HG03097 (cell line): ENCODE results near the gene RNF220.

Source experiments
- ATAC-seq: cut with Tn5 transposase; IDR thresholded peaks from one replicate; pipeline ENCODE4 v1.9.1; 2021; ENCODE audit not compliant: unreplicated experiment, low FRiP score

Gene RNF220

DNA sequence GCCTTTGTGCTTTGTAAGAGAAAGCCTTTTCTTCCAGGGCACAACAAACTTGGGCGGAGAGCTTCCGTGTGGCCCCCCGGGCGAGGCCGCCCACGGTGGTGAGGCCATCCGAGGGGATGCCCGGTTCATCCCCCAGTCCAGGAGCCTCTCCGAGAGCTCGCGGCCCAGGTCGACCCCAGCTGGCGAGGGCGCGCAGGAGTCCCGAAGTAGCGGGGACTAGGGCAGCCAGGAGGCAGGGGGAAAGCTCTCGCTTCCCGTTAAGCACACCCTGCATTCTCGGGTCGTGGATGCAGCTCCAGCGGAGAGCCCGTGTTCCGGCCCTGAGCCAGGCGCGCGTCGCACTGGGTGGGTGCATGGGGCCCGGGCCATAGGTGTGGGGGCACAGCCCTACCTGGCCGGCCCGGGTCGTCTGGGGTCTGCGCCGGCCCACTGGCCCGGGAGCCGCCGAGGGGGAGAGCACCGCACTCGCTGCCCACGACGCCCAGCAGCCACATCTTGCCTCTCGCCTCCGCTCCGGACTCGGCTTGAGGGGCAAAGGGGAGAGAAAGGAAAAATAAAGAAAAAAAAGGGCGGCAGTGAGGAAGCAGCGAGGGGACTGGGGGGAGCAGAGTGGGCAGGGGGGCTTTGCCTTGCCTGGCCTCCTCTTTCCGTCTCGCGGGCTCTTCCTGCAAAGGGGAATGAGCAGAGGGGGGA lies 1.8 kb downstream of the RNF220 start:
- ATAC-seq = no peak

DNA sequence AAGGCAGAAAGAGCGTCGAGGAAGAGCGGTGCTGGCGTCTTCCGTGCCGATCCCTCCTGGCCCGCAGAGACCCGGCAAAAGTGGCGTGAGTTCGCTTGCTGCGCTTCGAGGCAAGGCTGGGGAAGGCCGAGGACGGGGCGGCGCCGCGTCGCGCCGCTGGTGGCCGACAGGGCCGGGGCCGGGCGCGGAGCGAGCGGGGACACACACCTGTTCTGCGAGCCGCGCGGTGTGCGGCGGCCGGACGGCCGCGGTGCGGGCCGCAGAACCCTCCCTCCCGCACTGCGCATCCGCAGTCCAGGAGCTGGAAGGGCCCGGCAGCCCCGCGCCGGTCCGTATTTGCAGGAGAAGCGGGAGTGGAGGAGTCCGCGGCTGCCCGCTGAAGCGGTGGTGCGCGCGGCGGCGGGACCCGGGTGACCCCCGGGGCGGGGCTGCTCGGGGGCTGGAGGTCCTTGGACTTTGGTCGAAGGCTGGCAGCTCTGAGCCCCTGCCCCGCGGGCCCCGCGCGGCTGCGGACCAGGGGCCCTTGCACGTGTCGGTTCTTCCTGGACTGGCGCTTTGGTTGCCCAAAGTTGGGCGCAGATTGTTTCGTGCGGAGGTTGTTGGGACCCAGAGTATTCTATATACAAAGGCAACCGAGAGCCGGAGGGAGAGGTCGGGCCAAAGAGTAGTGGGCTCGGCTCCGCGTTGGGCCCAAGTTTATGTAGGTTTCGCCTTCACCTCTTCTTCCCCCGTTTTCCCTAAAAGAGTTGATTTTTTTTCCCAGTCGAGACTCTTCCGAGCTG lies 2.6 kb downstream of the RNF220 start:
- ATAC-seq = no peak

DNA sequence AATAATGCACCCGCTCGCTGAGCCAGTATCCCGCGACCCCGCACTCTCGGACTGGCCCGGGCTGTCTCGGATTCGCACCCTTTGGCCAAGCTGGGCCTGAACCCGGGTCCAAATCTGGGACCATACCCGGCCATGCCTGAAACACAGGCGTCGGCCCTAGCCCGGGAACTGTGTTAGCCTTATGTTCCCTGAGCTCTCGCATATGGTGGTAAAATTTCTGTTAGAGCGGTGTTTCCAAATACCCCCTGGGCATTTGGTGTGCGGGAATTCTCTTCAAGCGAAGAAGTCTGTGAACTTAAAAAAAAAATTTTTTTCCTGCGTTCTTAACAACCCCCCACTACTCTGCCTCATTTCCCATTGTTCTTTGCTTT lies 3.1 kb downstream of the RNF220 start:
- no peak for ATAC-seq

DNA sequence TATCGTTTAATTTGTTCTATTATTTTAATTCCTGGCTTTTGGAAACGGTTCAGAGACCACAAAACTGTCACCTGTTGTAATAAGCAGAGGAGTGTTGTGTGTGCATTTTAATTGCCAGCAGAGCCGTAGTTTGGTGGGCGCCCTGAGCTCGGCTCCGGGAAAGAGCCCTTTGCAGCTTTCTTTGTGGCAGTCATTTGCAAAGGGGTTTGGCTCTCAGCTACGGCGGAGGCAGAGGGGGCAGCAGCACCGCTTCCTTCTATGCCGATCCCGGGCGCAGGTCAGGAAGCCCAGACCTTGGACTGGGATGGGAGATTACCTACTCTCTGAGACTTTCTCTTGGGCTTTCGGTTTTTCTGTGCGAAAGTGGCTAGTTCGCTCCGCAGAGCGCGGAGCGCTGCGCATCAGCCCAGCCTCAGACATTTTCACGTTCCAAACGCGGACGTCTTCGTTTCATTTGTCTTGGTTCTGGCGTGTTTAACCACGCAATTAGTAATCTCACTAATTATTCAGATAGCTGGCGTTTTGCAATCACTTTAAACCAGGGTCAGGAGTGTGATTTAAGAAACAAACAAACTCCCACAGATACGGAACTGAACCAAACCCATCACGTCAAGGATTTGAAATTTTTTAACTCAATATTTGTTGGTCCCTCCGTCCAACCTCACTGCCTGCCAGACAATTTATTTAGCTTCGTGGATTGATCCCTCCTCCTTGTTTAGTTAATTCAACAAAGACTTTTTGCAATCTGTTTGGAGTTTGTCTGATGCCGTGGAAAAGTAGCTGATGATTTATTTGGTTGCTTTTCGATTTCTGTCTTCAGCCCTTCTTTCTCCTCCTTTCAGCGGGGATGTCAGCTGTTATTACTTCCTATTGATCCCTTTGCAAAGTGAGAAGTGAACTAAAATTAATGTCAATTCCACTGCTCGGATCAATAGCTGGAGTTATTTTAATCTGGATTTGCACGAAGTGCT lies 3.9 kb downstream of the RNF220 start:
- no peak for ATAC-seq

DNA sequence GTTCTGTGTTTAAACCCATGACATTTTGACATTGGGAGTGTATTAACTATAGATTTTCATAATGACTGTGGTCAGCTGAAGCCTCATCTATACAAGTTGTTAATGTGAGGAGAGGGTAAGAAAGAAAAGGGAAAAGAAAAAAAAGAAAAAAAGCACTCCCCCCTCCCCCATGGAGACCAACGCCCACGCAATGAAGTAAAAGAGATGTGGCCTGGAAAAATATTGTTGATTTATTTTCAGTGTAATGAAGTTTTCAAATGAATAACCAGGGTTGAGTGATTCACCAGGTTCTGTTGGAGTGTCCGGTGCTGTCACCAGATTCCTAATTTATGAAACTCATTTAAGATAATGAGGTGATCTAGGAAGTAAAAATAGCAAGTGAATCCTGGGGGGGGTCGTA lies 4.7 kb downstream of the RNF220 start:
- no peak for ATAC-seq

DNA sequence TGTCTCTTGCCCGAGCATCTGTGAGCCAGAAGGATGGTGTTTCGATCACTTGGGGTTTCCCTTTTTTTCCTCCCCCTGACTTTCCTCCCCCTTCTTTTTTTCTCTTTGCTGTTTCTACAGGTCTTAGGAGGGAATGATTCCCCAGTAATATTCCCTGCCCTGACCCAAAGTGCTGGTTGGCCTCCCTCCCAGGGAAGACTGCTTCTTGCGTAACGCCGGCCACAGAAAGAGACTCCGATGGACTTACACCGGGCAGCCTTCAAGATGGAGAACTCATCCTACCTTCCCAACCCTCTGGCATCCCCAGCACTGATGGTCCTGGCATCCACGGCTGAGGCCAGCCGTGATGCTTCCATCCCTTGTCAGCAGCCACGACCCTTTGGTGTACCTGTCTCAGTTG lies 6.8 kb downstream of the RNF220 start:
- no peak for ATAC-seq

DNA sequence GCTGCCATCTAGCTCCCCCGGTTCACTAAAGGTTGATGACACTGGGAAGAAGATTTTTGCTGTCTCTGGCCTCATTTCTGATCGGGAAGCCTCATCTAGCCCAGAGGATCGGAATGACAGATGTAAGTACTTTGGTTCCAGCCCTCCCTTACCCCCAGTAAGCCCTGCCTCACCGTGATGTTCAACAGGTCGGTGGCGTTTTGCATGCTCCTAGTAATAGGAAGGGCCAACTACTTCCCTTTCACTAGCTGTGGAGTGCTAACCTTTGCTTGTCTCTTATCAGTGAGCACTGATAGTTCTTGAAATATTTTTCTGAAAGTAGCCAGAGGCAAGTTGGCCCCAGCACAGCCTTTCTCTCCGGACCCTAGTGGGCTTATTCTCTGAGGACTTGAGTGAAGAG lies 7.5 kb downstream of the RNF220 start:
- no peak for ATAC-seq

DNA sequence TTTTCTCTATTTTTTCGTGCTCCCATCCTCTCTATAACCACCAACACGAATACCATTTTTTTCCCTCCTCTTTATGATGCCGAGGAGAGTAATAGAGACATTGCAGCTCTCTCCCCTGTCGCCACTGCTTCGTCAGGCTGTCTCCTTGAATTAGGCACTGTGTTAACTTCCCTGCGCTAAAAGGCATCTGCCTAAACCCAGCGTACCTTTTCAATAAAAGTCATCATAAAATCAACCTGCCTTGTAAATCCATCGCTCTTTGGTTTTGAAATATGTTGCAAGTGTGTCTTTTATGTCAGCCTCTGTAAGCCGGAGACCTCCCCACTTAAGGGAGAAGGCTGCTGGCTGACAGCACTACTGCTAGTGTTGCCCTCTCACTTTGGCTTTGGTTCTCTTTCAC lies 8.7 kb downstream of the RNF220 start:
- no peak for ATAC-seq

DNA sequence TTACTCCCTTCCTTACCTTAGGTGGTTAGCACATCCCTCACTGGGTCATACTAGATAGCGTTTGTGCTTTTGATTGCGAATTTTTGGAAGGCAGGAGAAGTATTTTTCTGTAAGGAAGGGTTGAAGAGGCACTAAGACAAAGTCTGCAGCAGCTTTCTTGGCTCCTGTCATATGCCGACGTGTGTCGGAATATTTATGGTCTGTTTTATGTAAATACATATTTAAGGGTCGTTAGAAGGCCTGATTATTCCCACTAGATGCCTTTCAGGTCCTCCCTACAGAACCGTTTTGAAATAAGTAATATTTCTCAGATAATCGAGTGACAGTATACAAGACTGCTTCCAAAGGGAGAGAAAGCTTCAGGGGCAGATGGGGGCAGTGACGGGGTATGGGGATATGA lies 10.0 kb downstream of the RNF220 start:
- no peak for ATAC-seq

DNA sequence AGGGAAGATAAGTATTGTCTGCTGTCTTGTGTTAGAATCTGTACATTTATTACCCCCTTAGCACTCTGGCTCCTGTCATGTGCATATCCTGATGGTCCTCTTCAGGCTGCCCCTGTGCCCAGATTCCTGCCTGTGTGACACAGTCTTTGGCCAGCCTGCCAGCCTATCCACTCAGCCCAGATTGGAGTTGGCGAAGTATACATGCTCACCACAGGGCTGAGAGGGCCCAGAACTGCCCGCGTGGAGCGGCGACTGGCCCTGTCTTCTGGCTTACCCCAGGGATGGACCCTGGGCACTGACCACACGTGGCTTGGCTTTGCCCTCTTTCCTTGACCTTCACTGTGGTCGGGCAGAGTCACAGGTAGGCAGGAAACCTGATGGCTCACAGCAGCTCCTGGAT lies 11.4 kb downstream of the RNF220 start:
- ATAC-seq = no peak

DNA sequence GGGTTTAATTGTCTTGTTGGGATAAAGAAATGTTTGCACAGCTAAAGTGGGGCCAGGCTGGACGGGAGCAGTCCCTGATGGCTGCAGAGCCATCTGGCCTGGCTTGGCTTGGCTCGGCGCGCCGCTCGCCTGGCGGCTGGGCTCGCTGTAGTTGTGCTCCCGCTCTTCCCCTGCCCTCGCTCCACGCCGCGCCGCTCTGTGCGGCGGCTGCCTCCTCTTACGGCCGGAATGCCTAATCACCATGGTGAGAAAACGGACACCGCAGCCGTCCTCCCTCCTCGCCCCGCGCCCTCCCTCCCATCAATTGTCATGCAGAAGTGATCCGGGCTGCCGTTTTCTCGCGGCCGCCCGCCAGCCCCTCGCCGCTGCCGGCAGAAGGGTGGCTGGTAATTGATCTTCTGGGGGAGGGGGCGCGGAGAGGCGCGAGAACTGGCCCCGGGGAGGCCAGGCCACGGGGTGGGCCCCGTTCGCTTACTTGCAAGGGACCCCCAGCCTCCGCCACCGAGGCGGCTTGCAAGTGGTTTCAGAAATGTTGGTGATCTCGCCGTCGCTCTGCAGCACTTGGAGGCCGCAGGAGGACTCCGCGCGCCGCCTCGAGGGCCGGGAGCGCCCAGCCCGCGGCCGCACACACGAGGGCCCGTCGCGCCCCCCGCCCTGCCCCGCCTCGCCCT lies 12.4 kb downstream of the RNF220 start:
- no peak for ATAC-seq

DNA sequence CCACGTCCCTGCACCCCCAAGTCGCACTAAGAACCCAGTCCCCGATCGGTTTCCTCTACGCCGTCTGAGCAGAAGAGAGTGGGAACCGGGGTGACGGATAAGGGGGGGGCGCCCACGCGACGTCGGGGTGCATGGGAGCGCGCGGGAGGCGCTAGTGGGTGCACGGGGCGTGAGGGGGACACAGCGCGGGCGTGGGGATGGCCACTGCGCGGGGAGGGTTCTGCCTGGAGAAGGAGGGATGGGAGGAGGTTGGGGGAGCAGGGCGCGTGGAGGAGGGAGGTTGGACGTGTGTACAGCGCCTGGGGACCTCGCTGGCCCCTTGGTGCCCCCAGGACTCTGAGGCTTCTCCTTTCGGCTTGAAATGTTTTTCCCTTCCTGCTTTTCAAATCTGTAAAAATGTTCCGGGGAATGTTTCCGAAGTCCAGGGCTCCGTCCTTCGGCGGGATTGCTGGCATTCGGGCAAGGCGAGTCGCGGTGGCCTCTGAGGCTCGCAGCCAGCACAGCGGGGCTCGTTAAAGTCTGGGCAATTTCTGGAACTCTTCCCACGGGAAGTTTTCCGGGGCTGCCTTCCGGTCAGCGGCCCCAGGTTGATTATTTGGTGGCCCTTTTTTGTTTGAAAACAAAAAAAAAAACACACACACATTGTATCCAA lies 13.1 kb downstream of the RNF220 start:
- ATAC-seq = no peak

DNA sequence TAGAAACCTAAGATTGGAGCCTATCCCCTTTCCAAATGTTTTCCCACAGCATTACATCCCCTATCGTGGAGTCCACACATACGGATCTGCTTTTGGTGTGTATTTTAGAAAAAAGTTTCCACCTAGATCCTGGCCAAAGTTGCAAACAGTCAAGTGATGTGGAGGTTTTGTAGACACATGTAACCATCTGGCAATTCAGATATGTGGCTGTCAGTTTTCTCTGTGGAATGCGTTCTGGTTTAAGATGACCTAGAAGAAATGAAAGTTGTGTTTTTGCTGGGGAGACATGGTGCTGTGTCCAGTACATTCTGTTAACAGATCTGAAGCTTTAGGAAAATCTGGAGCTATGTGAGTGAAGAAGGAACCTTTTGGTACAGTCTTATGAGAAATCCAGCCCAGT lies 14.8 kb downstream of the RNF220 start:
- no peak for ATAC-seq

DNA sequence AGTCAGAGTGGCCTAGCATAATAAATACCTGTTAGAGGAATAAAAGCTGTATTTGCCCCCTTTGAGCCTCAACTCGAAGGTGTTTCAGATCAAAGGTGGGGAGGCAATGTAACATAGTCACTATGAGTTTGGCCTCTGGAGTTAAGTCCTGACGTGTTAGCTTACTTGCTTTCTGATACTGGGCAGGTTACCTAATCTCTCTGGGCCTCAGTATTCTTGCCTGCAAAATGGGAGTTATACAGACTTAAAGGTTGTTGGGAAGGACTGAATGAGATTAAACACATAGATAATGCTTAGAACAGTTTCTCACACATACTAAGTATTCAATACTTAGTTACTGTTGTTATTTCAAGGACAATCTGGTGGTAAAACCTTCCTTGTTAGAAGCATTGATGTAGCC lies 15.5 kb downstream of the RNF220 start:
- ATAC-seq = no peak

DNA sequence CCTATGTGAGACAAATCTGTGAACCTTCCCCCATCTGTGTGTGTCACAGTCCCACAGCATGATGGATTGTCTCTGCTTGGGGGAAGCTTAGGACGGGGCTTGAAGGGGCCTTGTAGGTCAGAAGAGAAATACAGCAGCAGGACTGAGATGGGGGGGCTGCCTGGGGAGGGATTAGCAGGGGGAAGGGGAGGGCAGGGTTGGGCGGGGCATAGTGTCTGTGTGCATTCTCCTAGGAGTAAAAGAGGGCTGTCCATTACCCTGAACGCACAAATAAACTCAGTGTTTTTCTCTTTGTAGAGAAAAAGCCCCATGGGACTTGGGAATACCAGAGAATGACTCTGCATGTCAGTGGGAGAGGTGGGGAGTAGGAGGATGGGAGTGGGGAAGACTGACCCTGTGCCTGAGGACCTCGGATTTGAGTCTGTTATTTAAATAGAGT lies 16.4 kb downstream of the RNF220 start:
- ATAC-seq = no peak

DNA sequence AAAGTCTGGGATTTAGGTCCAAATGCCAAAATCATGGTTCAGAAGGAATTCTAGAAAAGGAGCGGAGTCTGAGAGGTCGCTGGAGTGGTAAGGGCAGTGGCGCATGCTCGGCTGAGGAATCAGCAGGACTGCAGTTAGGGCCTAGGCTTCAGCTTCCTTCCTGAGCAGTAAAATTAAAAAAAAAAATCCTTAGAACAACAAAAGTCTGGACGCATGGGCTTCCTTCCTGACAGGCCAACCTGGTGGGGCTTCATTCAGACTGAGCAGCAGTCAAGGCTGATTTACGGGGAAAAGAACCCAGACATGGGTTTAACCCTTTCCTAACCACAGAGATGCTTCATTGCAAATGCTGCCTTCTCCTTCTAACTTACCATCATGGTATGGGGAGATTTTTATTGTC lies 17.1 kb downstream of the RNF220 start:
- ATAC-seq = no peak

DNA sequence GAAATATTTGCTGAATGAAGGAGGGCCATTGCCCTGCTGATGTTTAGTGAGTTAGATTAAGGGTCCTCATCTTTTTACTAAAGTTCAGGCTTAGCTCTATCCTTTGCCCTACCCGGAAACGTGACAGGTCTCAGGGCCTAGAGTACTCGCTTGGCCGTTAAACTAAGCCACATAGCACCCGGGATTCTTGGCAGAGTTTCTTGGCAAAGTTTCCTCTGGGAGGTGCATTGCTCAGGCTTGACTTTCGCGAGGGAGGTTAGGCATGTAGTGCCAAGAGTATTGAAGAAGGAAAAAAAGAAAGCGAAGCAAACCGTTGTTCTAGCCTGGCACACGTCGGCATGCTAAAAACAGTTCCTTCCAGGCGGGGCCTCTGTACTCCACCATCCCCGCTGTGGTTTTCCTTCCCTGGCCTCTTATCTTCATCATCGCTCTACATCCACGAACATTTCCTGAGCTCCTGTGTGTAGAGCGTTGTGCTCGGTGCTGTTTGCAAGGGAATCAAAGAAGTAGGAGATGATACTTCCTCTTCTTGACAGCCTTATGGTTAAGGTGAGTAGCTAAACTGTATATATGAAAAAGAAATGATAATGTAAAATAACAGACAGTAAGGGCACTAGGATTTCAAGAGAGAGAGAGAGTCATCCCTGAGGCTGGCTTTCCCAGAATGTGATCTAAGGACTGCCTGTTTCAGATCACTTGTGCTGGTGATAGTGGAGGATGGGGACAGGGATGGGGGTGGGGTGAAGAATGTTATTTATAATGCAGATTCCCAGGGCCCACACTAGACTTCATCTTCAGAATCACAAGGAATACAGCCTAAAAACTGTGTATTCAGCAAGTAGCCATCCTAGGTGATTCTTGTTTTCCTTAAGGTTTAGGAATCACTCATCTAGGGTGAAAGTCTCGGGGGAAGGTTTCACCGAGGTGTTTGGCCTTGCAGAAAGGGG lies 18.8 kb downstream of the RNF220 start:
- no peak for ATAC-seq

DNA sequence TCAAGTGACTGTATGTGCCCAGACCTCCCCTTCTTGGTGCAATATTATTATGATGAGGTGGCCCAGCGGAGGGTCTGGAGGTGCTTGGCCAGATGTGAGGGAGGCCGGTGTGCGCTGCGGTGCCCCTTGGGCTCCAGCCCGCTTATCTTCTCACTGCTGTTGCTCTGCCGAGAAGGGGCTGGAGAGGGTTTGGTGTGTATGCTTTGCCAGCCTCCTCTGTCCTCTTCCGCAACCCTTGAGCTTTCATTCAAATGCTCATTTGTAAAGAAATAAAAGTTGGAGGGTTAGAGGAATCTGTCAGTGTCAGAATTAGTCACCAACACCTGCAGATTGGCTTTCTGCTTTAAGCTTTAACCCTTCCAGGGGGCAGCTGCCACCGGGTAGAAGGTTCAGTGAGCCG lies 19.7 kb downstream of the RNF220 start:
- ATAC-seq = no peak
